ENCODE results near the gene IL17REL. TPM values are rescaled to one million over a fixed set of nuclear protein-coding genes. Genes with fewer than 3 reads are reported as not detected.

The IL17REL gene
- polyA plus RNA-seq, 1 experiment: not detected

DNA sequence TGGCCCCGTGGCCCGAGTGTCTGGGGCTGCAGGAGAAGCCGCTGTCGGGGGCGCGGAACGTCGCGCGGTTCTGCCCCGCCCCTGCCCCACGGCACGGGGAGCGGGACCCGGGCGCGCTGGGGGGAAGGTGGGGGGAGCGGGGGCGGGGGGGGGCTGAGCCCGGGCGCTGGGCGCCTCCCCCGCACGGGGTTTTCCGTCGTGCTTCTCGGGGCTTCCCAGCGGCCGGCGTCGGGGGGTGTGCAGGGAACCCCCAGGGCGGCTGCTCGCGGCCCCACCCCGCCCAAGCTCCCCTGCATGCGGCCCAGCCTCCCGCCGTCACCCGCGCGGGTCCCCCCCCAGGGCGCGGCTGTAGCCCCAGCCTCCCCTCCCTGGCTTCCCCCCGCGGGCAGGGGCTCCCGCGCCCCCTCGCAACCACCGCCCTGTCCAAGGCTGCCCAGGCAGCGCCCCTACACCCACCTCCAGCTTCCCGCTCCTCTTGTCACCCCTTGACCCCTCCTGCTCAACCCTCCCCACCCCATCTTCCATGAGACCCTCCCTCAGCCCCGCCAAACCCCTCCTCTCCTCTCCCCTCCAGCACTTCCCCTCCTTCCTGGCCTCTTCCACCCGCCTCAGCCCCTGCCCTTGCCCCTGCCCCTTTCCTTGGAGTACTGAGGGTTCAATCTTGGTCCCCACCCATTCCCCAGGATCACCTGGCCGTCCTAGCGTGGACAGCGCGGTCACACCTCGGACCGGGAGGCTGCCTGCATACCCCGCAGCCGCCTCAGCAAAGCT lies 1.7 kb downstream of the IL17REL start:
- Histone ChIP-seq H3K27me3 (ENCODE audit: control insufficient read depth, insufficient read depth, low read length) (peaks cover 34% of the 10 kb centered on the region), H3K4me3 (ENCODE audit: low read depth, low read length) (no peak overlapping the region), H3K36me3 (ENCODE audit: control insufficient read depth, insufficient read depth, low read length) (no peaks in the 10 kb centered on the region)
- no peak for DNase-seq (ENCODE audit: low read depth)
- POLR2A ChIA-PET: no interaction called here
- CTCF ChIA-PET: interaction anchor here (1.4 kb wide), 1 partner anchor 21 kb away, joined by 3 read pairs; no protein-coding TSS in a partner anchor
- TF ChIP-seq, protein P1, sequence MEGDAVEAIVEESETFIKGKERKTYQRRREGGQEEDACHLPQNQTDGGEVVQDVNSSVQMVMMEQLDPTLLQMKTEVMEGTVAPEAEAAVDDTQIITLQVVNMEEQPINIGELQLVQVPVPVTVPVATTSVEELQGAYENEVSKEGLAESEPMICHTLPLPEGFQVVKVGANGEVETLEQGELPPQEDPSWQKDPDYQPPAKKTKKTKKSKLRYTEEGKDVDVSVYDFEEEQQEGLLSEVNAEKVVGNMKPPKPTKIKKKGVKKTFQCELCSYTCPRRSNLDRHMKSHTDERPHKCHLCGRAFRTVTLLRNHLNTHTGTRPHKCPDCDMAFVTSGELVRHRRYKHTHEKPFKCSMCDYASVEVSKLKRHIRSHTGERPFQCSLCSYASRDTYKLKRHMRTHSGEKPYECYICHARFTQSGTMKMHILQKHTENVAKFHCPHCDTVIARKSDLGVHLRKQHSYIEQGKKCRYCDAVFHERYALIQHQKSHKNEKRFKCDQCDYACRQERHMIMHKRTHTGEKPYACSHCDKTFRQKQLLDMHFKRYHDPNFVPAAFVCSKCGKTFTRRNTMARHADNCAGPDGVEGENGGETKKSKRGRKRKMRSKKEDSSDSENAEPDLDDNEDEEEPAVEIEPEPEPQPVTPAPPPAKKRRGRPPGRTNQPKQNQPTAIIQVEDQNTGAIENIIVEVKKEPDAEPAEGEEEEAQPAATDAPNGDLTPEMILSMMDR (IDR thresholded peaks at IDR 0.05; ENCODE audit: insufficient read depth, low read depth, low read length): no peak

DNA sequence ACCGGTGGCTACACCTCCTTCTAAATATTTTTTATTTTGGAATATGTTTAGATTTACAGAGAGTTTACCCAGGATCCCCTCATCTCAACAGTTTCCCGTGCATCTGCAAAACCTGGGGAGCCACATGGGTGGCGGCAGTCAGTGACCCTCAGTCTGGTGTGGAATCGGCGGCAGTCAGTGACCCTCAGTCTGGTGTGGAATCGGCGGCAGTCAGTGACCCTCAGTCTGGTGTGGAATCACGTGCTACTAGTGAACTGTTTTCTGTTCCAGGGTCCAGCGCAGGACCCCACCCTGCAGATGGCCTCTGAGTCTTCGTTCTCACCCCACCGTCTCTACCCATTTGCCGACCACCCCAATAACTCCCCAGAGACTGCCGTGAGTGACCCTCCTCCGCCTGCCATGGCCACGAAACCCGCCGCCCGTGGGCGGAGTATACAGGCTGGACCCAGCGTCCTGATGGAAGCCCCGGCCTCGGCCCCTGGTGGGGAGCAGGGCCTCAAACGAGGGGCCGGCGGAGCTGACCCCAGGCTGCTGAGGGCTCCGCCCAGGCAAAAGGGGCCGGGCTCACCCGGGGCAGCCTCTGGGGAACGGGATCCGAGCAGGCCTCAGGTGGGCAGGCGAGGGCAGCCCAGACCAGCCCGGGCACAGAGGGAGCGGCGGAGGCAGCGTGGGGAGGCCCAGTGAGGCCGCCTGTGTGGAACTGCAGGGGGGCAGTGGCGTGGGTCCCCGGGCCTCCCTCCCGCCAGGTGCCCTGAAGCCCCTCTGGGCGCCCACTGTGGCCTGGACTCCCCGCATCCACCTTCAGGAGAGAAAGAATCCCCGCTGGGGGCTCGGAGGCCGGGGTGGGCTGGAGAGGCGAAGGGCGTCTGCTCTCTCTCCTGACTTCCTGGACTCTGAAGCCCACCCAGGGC lies 2.5 kb downstream of the IL17REL start:
- no peaks in the 10 kb centered on the region for H3K36me3 ChIP-seq (ENCODE audit: control insufficient read depth, insufficient read depth, low read length)
- no peak for DNase-seq (ENCODE audit: low read depth)
- ChIA-PET POLR2A (no interaction called here), CTCF (interaction anchor here (1.0 kb wide), 1 partner anchor 27 kb away, joined by 3 read pairs; no protein-coding TSS in a partner anchor)
- TF ChIP-seq, protein P1 (IDR thresholded peaks at IDR 0.05; ENCODE audit: insufficient read depth, low read depth, low read length): no peak
- H3K27me3 ChIP-seq (ENCODE audit: control insufficient read depth, insufficient read depth, low read length): peaks cover 34% of the 10 kb centered on the region
- H3K4me3 ChIP-seq (ENCODE audit: low read depth, low read length): no peak overlapping the region

DNA sequence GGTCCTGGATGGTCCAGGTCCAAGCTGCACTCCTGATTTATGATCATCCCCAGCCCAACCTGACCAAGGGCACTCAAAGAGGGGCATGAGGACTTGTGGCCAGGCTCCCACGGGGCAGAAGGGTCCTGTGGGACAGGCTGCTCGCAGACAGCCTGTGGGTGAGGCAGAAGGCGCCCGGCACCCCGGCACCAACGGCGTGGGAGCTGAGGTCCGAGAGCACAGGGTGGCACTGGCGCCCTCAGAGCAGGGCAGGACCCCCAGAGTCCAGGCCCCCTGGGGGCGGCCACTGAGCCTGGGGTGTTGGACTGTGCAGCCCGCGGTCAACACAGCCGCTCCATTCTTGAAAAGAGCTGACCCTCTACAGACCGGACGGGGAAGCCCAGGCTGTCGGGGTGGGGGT lies 3.3 kb downstream of the IL17REL start:
- ChIA-PET POLR2A (no interaction called here), CTCF (interaction anchor here (1.0 kb wide), 1 partner anchor 26 kb away, joined by 3 read pairs; no protein-coding TSS in a partner anchor)
- Histone ChIP-seq H3K36me3 (ENCODE audit: control insufficient read depth, insufficient read depth, low read length) (no peaks in the 10 kb centered on the region), H3K27me3 (ENCODE audit: control insufficient read depth, insufficient read depth, low read length) (peaks cover 27% of the 10 kb centered on the region), H3K4me3 (ENCODE audit: low read depth, low read length) (no peak overlapping the region)
- no peak for DNase-seq (ENCODE audit: low read depth)
- TF ChIP-seq, protein P1 (IDR thresholded peaks at IDR 0.05; ENCODE audit: insufficient read depth, low read depth, low read length): no peak

DNA sequence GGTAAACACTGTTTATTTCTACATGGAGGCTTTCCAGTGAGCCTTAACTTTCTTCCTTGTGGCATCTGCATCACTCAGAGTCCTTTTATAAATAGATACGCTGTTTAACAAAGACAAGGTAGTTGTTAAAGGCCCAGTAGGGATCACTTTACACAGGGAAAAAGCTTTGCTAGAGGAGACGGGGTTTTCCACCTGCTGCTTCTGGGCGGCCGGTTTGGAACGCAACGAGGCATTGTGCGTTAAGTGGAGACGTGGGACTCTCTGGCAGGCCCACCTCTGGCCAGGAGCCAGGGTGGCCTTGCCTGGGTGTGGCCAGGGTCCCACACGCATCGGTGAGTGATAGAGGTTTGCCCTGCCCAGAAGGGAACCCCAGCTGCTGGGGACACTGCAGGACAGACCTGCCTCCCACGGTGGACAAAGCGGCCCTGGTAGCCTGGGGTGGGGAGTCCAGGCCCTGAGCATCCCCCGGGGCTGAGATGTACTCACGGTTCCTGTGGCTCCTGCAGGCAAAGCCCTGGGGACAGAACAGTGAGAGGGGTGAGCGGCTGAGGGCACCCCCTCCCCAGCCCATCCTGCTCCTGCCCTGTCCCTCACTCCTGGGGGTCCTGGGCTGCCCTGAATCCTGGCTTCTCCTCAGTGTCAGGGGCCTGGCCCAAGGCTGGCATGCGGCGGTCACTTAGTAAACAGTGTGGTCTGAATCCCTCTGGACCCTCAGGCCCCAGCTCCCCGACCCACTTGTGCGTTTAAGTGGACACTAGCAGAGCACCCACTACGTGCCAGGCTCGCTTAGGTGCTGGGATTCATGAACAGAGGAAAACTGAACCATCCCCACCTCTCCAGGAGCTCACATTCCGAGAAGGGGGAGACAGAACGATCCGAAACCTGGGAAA lies 4.2 kb downstream of the IL17REL start:
- CTCF ChIA-PET: interaction anchor here (0.7 to 1.4 kb wide), 4 partner anchors 18 to 78 kb away, joined by 3 to 5 read pairs (median 3); no protein-coding TSS in a partner anchor

More for the DNA sequence above, 4.2 kb downstream of the IL17REL start:
- Histone ChIP-seq H3K4me3 (ENCODE audit: low read depth, low read length) (no peak overlapping the region), H3K36me3 (ENCODE audit: control insufficient read depth, insufficient read depth, low read length) (no peaks in the 10 kb centered on the region), H3K27me3 (ENCODE audit: control insufficient read depth, insufficient read depth, low read length) (peaks cover 21% of the 10 kb centered on the region)
- POLR2A ChIA-PET: no interaction called here
- TF ChIP-seq, protein P1 (IDR thresholded peaks at IDR 0.05; ENCODE audit: insufficient read depth, low read depth, low read length): no peak
- no peak for DNase-seq (ENCODE audit: low read depth)
